HL-60 (cell line): ENCODE results near the gene GABRD.

ENCODE experiments used
- DNase-seq, 2 experiments: peaks; one replicate each; pipeline ENCODE4 v3.0.0-alpha.2; 2010 to 2020; ENCODE audit warnings: low read depth in 1 of 2, low spot score in 1 of 2
- H3K27ac ChIP-seq: fragments of 250-450 bp; sonication (Bioruptor Pico); replicated peaks from 2 replicates; pipeline ENCODE4 v1.5.1; 2020; ENCODE audit warnings: mild to moderate bottlenecking, moderate library complexity
- H3K27me3 ChIP-seq: fragments of 250-450 bp; sonication (Bioruptor Pico); 2 replicates; pipeline ENCODE4 v1.5.1; 2021; ENCODE audit warnings: mild to moderate bottlenecking, moderate library complexity; ENCODE audit not compliant: insufficient read depth, poor library complexity, severe bottlenecking
- H3K4me3 ChIP-seq: replicated peaks from 2 replicates; pipeline ENCODE4 v1.5.1; 2011; ENCODE audit warnings: mild to moderate bottlenecking, control low read depth, low read length; ENCODE audit not compliant: insufficient read depth
- GABPA ChIP-seq: IDR thresholded peaks from 2 replicates; pipeline ENCODE4 v1.6.1; 2012; ENCODE audit warnings: low read depth
- POLR2AphosphoS5 ChIP-seq: IDR thresholded peaks from 2 replicates; pipeline ENCODE4 v1.6.1; 2012; ENCODE audit warnings: low read depth
- REST ChIP-seq: IDR thresholded peaks from 2 replicates; pipeline ENCODE4 v1.6.1; 2012; ENCODE audit warnings: low read depth; ENCODE audit not compliant: insufficient replicate concordance
- SPI1 ChIP-seq: IDR thresholded peaks from 2 replicates; pipeline ENCODE4 v1.6.1; 2012; ENCODE audit warnings: low read depth, mild to moderate bottlenecking, borderline replicate concordance
- TF ChIP-seq, protein P1 (sequence below): IDR thresholded peaks from one replicate; pipeline ENCODE4 v1.5.1; 2011; ENCODE audit warnings: low read length, control low read depth, inconsistent platforms; ENCODE audit not compliant: insufficient read depth

Gene GABRD

DNA sequence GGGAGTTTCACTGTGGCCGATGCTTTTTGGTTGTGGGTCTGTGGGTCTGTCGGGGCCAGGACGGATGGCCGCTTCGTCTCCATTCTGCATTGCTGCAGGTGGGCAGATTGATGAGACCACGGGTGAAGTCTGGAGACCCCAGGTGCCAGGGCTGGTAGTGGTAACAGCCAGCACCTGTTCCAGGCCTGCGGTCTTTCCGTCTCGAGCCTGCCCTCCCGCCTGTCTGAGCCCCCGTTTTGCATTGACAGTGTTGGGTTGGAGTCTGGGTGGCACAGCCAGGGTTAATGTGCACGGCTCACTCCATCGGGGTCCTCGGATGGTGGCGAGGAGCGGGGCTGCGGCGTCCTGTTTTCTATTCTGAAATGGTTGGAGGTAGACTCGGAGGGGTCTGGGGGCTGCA lies 55.3 kb downstream of the GABRD start:
- no peak for DNase-seq
- TF ChIP-seq POLR2AphosphoS5 (no peak), SPI1 (no peak), REST (no peak), GABPA (no peak)
- TF ChIP-seq, protein P1, sequence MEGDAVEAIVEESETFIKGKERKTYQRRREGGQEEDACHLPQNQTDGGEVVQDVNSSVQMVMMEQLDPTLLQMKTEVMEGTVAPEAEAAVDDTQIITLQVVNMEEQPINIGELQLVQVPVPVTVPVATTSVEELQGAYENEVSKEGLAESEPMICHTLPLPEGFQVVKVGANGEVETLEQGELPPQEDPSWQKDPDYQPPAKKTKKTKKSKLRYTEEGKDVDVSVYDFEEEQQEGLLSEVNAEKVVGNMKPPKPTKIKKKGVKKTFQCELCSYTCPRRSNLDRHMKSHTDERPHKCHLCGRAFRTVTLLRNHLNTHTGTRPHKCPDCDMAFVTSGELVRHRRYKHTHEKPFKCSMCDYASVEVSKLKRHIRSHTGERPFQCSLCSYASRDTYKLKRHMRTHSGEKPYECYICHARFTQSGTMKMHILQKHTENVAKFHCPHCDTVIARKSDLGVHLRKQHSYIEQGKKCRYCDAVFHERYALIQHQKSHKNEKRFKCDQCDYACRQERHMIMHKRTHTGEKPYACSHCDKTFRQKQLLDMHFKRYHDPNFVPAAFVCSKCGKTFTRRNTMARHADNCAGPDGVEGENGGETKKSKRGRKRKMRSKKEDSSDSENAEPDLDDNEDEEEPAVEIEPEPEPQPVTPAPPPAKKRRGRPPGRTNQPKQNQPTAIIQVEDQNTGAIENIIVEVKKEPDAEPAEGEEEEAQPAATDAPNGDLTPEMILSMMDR, result no peak
- H3K27me3 ChIP-seq, result peaks cover 2% of the 10 kb centered on the region
- no peak overlapping the region for H3K4me3 ChIP-seq
- no peak overlapping the region for H3K27ac ChIP-seq

- Histone ChIP-seq H3K27ac (no peak overlapping the region), H3K4me3 (no peak overlapping the region), H3K27me3 (peaks cover 2% of the 10 kb centered on the region)
- TF ChIP-seq GABPA (no peak), POLR2AphosphoS5 (no peak), REST (no peak), SPI1 (no peak)
- TF ChIP-seq, protein P1, result no peak
- no peak for DNase-seq
Measured at GRCh38 chr1:2074944-2075740, 56.0 kb downstream of the GABRD start.

GRCh38 chr1:2076826-2077225 lies 57.7 kb downstream of the GABRD start:
- TF ChIP-seq, protein P1, result no peak
- TF ChIP-seq POLR2AphosphoS5, result no peak
- no peak for TF ChIP-seq GABPA
- no peak for TF ChIP-seq SPI1
- TF ChIP-seq REST, result no peak
- Histone ChIP-seq H3K27me3 (peaks cover 2% of the 10 kb centered on the region), H3K27ac (no peak overlapping the region), H3K4me3 (no peak overlapping the region)
- no peak for DNase-seq
